HepG2 (cell line): Measurements from ENCODE around the gene C1QL4. TPM values are rescaled to one million over a fixed set of nuclear protein-coding genes. Genes with fewer than 3 reads are reported as not detected.

Source experiments
- ATAD3A ChIP-seq: sonication (generic); formaldehyde crosslinking; IDR thresholded peaks from 2 replicates; pipeline ENCODE4 v1.4.0; 2020; ENCODE audit warnings: missing genetic modification reagents
- ATF7-NPFF ChIP-seq: sonication (generic); formaldehyde crosslinking; IDR thresholded peaks from 2 replicates; pipeline ENCODE4 v1.8.1; 2023; ENCODE audit warnings: mild to moderate bottlenecking, low read depth, missing genetic modification reagents, moderate library complexity
- GATA4 ChIP-seq: sonication (generic); IDR thresholded peaks from 2 replicates; pipeline ENCODE4 v1.6.1; 2016; ENCODE audit warnings: antibody characterized with exemption, low read depth, borderline replicate concordance
- GATAD1 ChIP-seq: IDR thresholded peaks from 2 replicates; pipeline ENCODE4 v1.6.1; 2016; ENCODE audit warnings: missing genetic modification reagents, missing compliant biosample characterization
- GATAD2A ChIP-seq: IDR thresholded peaks from 2 replicates; pipeline ENCODE4 v1.6.1; 2016
- HES4 ChIP-seq: sonication (generic); formaldehyde crosslinking; IDR thresholded peaks from 2 replicates; pipeline ENCODE4 v1.9.0; 2021; ENCODE audit warnings: mild to moderate bottlenecking, missing genetic modification reagents, borderline replicate concordance
- JARID2 ChIP-seq: sonication (generic); formaldehyde crosslinking; IDR thresholded peaks from 2 replicates; pipeline ENCODE4 v1.8.1; 2023; ENCODE audit warnings: missing genetic modification reagents, inconsistent platforms; ENCODE audit not compliant: insufficient replicate concordance
- KAT8 ChIP-seq: IDR thresholded peaks from 2 replicates; pipeline ENCODE4 v1.6.1; 2016; ENCODE audit warnings: missing genetic modification reagents, missing compliant biosample characterization
- KLF12 ChIP-seq: sonication (generic); formaldehyde crosslinking; IDR thresholded peaks from 2 replicates; pipeline ENCODE4 v1.4.0; 2020; ENCODE audit warnings: missing genetic modification reagents, borderline replicate concordance
- KLF6 ChIP-seq: IDR thresholded peaks from 2 replicates; pipeline ENCODE4 v1.8.0; 2016; ENCODE audit warnings: missing biosample characterization, missing genetic modification reagents
- MAFK ChIP-seq, 2 experiments: IDR thresholded peaks in 1 of 2; conservative IDR thresholded peaks in 1 of 2; 2 replicates each; pipeline ENCODE4 v1.6.1; 2011; ENCODE audit warnings: improper control_type of control experiment in 2 of 2, low read length in 2 of 2
- NFKB2 ChIP-seq: sonication (generic); formaldehyde crosslinking; IDR thresholded peaks from 2 replicates; pipeline ENCODE4 v1.4.0; 2020; ENCODE audit warnings: missing genetic modification reagents, borderline replicate concordance
- RBFOX2 ChIP-seq: fragments of 200-400 bp; formaldehyde crosslinking; IDR thresholded peaks from 2 replicates; pipeline ENCODE4 v1.6.1; 2017; ENCODE audit warnings: low read depth, mild to moderate bottlenecking, low read length
- SP1 ChIP-seq, 2 experiments: fragments of 450-650 bp in 1 of 2; sonication (generic) in 1 of 2; formaldehyde crosslinking in 1 of 2; IDR thresholded peaks; 2 replicates each; pipeline versions ENCODE4 v1.4.0 to v1.6.1; 2016 to 2020; ENCODE audit warnings: missing genetic modification reagents in 1 of 2
- SP2 ChIP-seq: sonication (generic); formaldehyde crosslinking; IDR thresholded peaks from 2 replicates; pipeline ENCODE4 v1.5.1; 2020; ENCODE audit warnings: mild to moderate bottlenecking, missing genetic modification reagents
- TAF1 ChIP-seq: sonication (generic); formaldehyde crosslinking; IDR thresholded peaks from 2 replicates; pipeline ENCODE4 v1.4.0; 2020; ENCODE audit warnings: missing genetic modification reagents
- THAP9 ChIP-seq: sonication (generic); formaldehyde crosslinking; IDR thresholded peaks from 2 replicates; pipeline ENCODE4; 2020; ENCODE audit warnings: missing genetic modification reagents, mild to moderate bottlenecking, borderline replicate concordance
- USF2 ChIP-seq, 2 experiments: sonication (generic) in 1 of 2; formaldehyde crosslinking in 1 of 2; IDR thresholded peaks; 2 replicates each; pipeline versions ENCODE4 v1.5.1 to v1.6.1; 2011 to 2020; ENCODE audit warnings: borderline replicate concordance in 1 of 2, low read depth in 1 of 2, low read length in 1 of 2, mild to moderate bottlenecking in 1 of 2, missing genetic modification reagents in 1 of 2, moderate library complexity in 1 of 2
- ZFY ChIP-seq: sonication (generic); formaldehyde crosslinking; IDR thresholded peaks from 2 replicates; pipeline ENCODE4 v1.4.0; 2020; ENCODE audit warnings: missing genetic modification reagents
- ZNF30 ChIP-seq: sonication (generic); formaldehyde crosslinking; IDR thresholded peaks from 2 replicates; pipeline ENCODE4 v1.5.0; 2020; ENCODE audit warnings: mild to moderate bottlenecking, missing genetic modification reagents
- ZNF501 ChIP-seq: sonication (generic); formaldehyde crosslinking; IDR thresholded peaks from 2 replicates; pipeline ENCODE4 v1.5.1; 2020; ENCODE audit warnings: mild to moderate bottlenecking, moderate library complexity, missing genetic modification reagents
- ZNF580 ChIP-seq: IDR thresholded peaks from 2 replicates; pipeline ENCODE4 v1.6.1; 2016; ENCODE audit warnings: low read depth, borderline replicate concordance
- ZNF790 ChIP-seq: sonication (generic); formaldehyde crosslinking; IDR thresholded peaks from 2 replicates; pipeline ENCODE4 v1.8.0; 2022; ENCODE audit warnings: missing genetic modification reagents, mild to moderate bottlenecking, borderline replicate concordance
- polyA plus RNA-seq, 8 experiments: library from polyadenylated mRNA; depleted of rRNA in 3 of 8; stranded (reverse) in 7 of 8; unstranded in 1 of 8; fragments of >200 nt; fragmentation: Illumina TruSeq in 4 of 8; extraction: Trizol in 4 of 8; gene quantifications; 2 replicates each; pipeline versions ENCODE4 v1.2.1 to v1.2.3, GENCODE V29; 2011 to 2016; ENCODE audit warnings: low read depth in 4 of 8, missing spikeins in 1 of 8, mixed read lengths in 1 of 8; ENCODE audit not compliant: insufficient read depth in 1 of 8
- total RNA-seq, 5 experiments: library from RNA; depleted of rRNA; stranded (reverse); fragments of >200 nt; fragmentation: Illumina TruSeq; extraction: Trizol; gene quantifications; 2 replicates each; pipeline ENCODE4 v1.2.3, GENCODE V29; 2016; ENCODE audit warnings: low read depth in 1 of 5

Gene C1QL4
- total and polyA plus RNA-seq, 2 of the 13 experiments (the other 11 are each of a cell fraction or from before 2014, with no cell fraction given): 0.03 TPM; not detected in 1

GRCh38 chr12:49322708-49323523 is 14.1 kb downstream of the C1QL4 start, which contains the start of gene TROAP (continued):
- TF ChIP-seq ATF7-NPFF (CRISPR knock-in tag) (peak; percentile 28; the same call in 1 of the 2 replicates), ATAD3A (no peak), GATA4 (no peak), ZFY (CRISPR knock-in tag) (peak; percentile 81), GATAD2A (CRISPR knock-in tag) (0 out of 2 replicates have a peak, but pooled peaks have one; percentile 11), THAP9 (CRISPR knock-in tag) (peak; percentile 33; the same call in 1 of the 2 replicates), KLF6 (CRISPR knock-in tag) (0 out of 2 replicates have a peak, but pooled peaks have one; percentile 39), MAFK (conservative IDR thresholded peaks at IDR 0.05 in 1 of 2, IDR thresholded peaks at IDR 0.05 in 1 of 2; ENCODE audit: low read length in 2 of 2) (0 out of 4 replicates have a peak, but pooled peaks of 1 of the 2 experiments have one; percentile 1), ZNF501 (CRISPR knock-in tag) (0 out of 2 replicates have a peak, but pooled peaks have one; percentile 44), NFKB2 (peak; percentile 27; the same call in 1 of the 2 replicates), KAT8 (peak; percentile 88), ZNF30 (CRISPR knock-in tag) (no peak), USF2 (IDR thresholded peaks at IDR 0.05; ENCODE audit: low read depth, low read length) (no peak), USF2 (CRISPR knock-in tag; IDR thresholded peaks at IDR 0.05; ENCODE audit: borderline replicate concordance) (no peak; the same call in 1 of the 2 replicates), SP1 (IDR thresholded peaks at IDR 0.05) (no peak), SP1 (CRISPR knock-in tag; IDR thresholded peaks at IDR 0.05) (peak; percentile 66), GATAD1 (CRISPR knock-in tag) (peak; percentile 95), HES4 (no peak), KLF12 (CRISPR knock-in tag) (0 out of 2 replicates have a peak, but pooled peaks have one; percentile 8), TAF1 (peak; percentile 70), RBFOX2 (peak; percentile 81), ZNF580 (no peak), ZNF790 (CRISPR knock-in tag) (no peak), SP2 (CRISPR knock-in tag) (peak; percentile 92), JARID2 (no peak)
